ENCODE measurements around the gene MCAT.

Gene MCAT

DNA sequence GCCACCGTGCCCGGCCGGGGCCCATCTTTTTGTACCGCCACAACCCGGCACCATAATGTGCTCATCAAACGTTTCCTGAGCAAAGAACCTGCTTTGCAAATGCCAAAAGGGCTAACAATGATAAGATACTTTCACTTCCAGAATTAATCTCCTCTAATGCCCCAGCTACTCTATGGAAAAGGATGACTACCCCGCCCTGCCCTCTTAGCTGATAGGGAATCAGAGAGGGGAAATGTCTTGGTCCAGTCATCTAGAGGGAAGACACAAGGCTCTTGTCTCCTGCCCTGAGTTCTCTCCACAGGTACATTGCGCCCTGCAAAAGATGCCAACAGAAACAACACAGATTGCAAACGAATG, 54.6 kb downstream of the MCAT start:
- no peak for DNase-seq

DNA sequence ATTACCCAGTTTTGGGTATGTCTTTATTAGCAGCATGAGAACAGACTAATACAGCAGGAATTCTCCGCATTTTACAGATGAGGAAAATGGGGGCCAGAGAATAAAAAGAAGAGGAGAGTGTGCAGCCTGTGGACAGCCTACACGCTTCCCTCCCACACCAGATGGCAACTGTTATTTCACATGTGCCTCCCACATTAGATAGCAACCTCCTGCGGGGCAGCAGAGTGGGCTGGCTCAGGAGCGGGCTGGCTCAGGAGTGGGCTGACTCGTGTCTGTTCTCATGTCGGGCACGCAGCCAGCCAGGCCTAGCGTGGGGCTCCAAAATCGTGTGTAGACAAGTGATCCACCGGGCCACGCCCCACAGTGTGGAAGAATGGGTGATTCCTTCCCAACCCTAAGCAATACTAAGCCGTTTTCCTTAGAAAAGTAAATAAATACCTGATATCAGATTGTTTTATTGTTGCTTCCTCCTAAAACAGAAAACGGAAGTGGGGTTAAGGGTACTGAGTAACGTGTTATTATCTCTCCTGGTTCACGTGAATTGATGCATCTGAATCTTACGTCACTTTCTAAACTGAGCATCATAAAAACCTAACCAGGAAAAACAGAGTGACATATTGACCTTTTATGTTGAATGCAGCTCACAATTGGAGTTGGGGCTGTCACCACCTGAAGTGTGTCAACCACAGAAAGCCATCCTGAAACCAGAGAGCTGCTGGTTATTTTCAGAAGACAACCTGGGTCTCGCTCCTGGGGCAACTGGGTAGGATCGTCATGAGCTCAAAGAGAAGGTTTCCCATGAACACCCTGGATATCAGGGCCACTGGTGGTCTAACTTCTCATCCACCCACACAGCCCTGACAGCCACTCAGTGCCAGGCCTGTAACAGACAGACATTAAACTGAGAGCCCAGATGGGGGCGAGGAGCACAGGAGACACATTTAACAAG, 57.3 kb downstream of the MCAT start:
- DNase-seq = no peak
